ENCODE results near the gene CDK13.

GRCh38 chr7:39904077-39904486, 46.0 kb upstream of the CDK13 start:
- TF ChIP-seq CTCF (IDR thresholded peaks at IDR 0.05 in 2 of 3, conservative IDR thresholded peaks at IDR 0.05 in 1 of 3; ENCODE audit: insufficient read depth in 2 of 3, low read depth in 1 of 3, low read length in 3 of 3), result no peak
- TF ChIP-seq HDAC2 (IDR thresholded peaks at IDR 0.05), result no peak
- TF ChIP-seq TFAM (CRISPR knock-in tag; conservative IDR thresholded peaks at IDR 0.05), result no peak
- TF ChIP-seq FOXM1 (IDR thresholded peaks at IDR 0.05; ENCODE audit: low read depth), result no peak
- no peak for TF ChIP-seq FOXM1 (CRISPR knock-in tag; IDR thresholded peaks at IDR 0.05; ENCODE audit: low read depth)
- TF ChIP-seq ZNF184 (CRISPR knock-in tag; IDR thresholded peaks at IDR 0.05), result no peak
- TF ChIP-seq REST (IDR thresholded peaks at IDR 0.05; ENCODE audit: borderline replicate concordance), result no peak
- no peak for TF ChIP-seq REST (CRISPR knock-in tag; IDR thresholded peaks at IDR 0.05; ENCODE audit: low read depth)
- no peak for TF ChIP-seq RFX5 (IDR thresholded peaks at IDR 0.05; ENCODE audit: low read depth, low read length)
- TF ChIP-seq EZH2 (IDR thresholded peaks at IDR 0.05; ENCODE audit: borderline replicate concordance, low read depth, low read length), result no peak
- TF ChIP-seq ZNF175 (CRISPR knock-in tag; IDR thresholded peaks at IDR 0.05; ENCODE audit: low read depth), result no peak
